GM23248 (cell line): ENCODE results near the gene PRAMEF25. TPM values are rescaled to one million over a fixed set of nuclear protein-coding genes. Genes with fewer than 3 reads are reported as not detected.
"Not testable (repeated sequence)": the region's sequence is repeated elsewhere in the genome, so short reads cannot be mapped to it uniquely, and the experiment has no call there.

Experiments used
- DNase-seq: peaks from one replicate; pipeline ENCODE4 v3.0.0-alpha.2; 2015
- H2AFZ ChIP-seq: fragments of 200-600 bp; sonication (generic); 2 replicates; pipeline ENCODE4 v1.6.1; 2016; ENCODE audit warnings: antibody characterized with exemption
- H3F3A ChIP-seq: fragments of 200-600 bp; sonication (generic); 2 replicates; pipeline ENCODE4 v1.6.1; 2016; ENCODE audit warnings: mild to moderate bottlenecking, antibody characterized with exemption, mixed run types; ENCODE audit not compliant: insufficient read depth
- H3K27ac ChIP-seq: fragments of 200-600 bp; sonication (generic); 2 replicates; pipeline ENCODE4 v1.5.1; 2016; ENCODE audit warnings: mild to moderate bottlenecking
- H3K27me3 ChIP-seq: fragments of 200-600 bp; sonication (generic); replicated peaks from 2 replicates; pipeline ENCODE4 v1.6.1; 2016; ENCODE audit warnings: mild to moderate bottlenecking; ENCODE audit not compliant: insufficient read depth
- H3K36me3 ChIP-seq: fragments of 200-600 bp; sonication (generic); 2 replicates; pipeline ENCODE4 v1.6.1; 2016; ENCODE audit warnings: low read depth, mild to moderate bottlenecking
- H3K4me1 ChIP-seq: fragments of 200-600 bp; sonication (generic); 2 replicates; pipeline ENCODE4 v1.6.1; 2016; ENCODE audit warnings: mild to moderate bottlenecking; ENCODE audit not compliant: insufficient read depth
- H3K4me2 ChIP-seq: fragments of 200-600 bp; sonication (generic); one replicate; pipeline ENCODE4 v1.6.1; 2016; ENCODE audit warnings: mild to moderate bottlenecking; ENCODE audit not compliant: unreplicated experiment
- H3K4me3 ChIP-seq: fragments of 200-600 bp; sonication (generic); 2 replicates; pipeline ENCODE4 v1.5.1; 2016; ENCODE audit warnings: mild to moderate bottlenecking
- H3K79me2 ChIP-seq: fragments of 200-600 bp; sonication (generic); 2 replicates; pipeline ENCODE4 v1.6.1; 2016; ENCODE audit warnings: mild to moderate bottlenecking; ENCODE audit not compliant: insufficient read depth
- H3K9ac ChIP-seq: fragments of 200-600 bp; sonication (generic); 2 replicates; pipeline ENCODE4 v1.6.1; 2016; ENCODE audit warnings: mild to moderate bottlenecking
- H3K9me2 ChIP-seq: fragments of 200-600 bp; sonication (generic); 2 replicates; pipeline ENCODE4 v1.6.1; 2016; ENCODE audit warnings: mixed run types, mild to moderate bottlenecking, moderate library complexity; ENCODE audit not compliant: insufficient read depth
- H3K9me3 ChIP-seq: fragments of 200-600 bp; sonication (generic); one replicate; pipeline ENCODE4 v1.6.1; 2017; ENCODE audit warnings: low read depth
- H4K20me1 ChIP-seq: fragments of 200-600 bp; sonication (generic); 2 replicates; pipeline ENCODE4 v1.6.0; 2016; ENCODE audit not compliant: insufficient read depth
- WGBS, 2 experiments: methylation state at CpG; one replicate each; pipeline ENCODE4 v1.1.6; 2015 to 2017; ENCODE audit warnings: low lambda C conversion rate in 2 of 2, low coverage in 1 of 2; ENCODE audit errors: missing lambda C conversion rate in 2 of 2; 5-methylcytosine and 5-hydroxymethylcytosine counted together
- in situ Hi-C: fragments of 300-500 bp; cut with MboI; formaldehyde crosslinking; loops from 2 replicates; pipeline ENCODE4 v1.15.0; 2020
- polyA plus RNA-seq: library from polyadenylated mRNA; unstranded; fragments of >200 nt; fragmentation: Nextera tagmentation; extraction: Ambion mirVana; gene quantifications from 2 replicates; pipeline ENCODE4 v1.2.1, GENCODE V29; 2016
- total RNA-seq: library from RNA; depleted of rRNA; stranded (reverse); fragments of >200 nt; shearing (Covaris generic); gene quantifications from 2 replicates; pipeline ENCODE4 v1.2.3, GENCODE V29; 2014; rRNA removed

Gene PRAMEF25
- total RNA-seq (not detected in 2 replicates), polyA plus RNA-seq (not detected in 2 replicates)

- H3K4me3 ChIP-seq, H3F3A ChIP-seq, H3K27me3 ChIP-seq, DNase-seq, H3K9me2 ChIP-seq, H3K4me1 ChIP-seq, H3K9ac ChIP-seq, H2AFZ ChIP-seq, H3K27ac ChIP-seq, H3K9me3 ChIP-seq, H3K36me3 ChIP-seq, H3K79me2 ChIP-seq, in situ Hi-C loops, H4K20me1 ChIP-seq, H3K4me2 ChIP-seq: not testable (repeated sequence)
- WGBS, 2 experiments, result no CpG with 5 or more reads among the region's 4 CpGs
These were observed at the start of gene PRAMEF25 for GRCh38 chr1:13070474-13070873. Gene PRAMEF25, plus strand, starts transcription at chr1:13070774. Its CDS starts 2,920 bp downstream, at chr1:13073694.

GRCh38 chr1:13056475-13056874 lies 14.1 kb upstream of the PRAMEF25 start, which contains the start of gene PRAMEF27:
Gene PRAMEF27, minus strand, starts transcription at chr1:13056575. Its CDS starts 2,916 bp downstream, at chr1:13053659.
- 17 to 23% methylated on average over 3 of the region's 3 CpGs for WGBS, 2 experiments
- H3K9me3 ChIP-seq, H3K9ac ChIP-seq, in situ Hi-C loops, H3K36me3 ChIP-seq, H3F3A ChIP-seq, H4K20me1 ChIP-seq, DNase-seq, H3K4me3 ChIP-seq, H3K9me2 ChIP-seq, H3K4me1 ChIP-seq, H3K27me3 ChIP-seq, H3K4me2 ChIP-seq, H3K79me2 ChIP-seq, H3K27ac ChIP-seq, H2AFZ ChIP-seq: not testable (repeated sequence)

- H3K36me3 ChIP-seq, H3F3A ChIP-seq, H3K27ac ChIP-seq, H3K9me3 ChIP-seq, H3K9ac ChIP-seq, H3K27me3 ChIP-seq, H4K20me1 ChIP-seq, H3K79me2 ChIP-seq, in situ Hi-C loops, H2AFZ ChIP-seq, H3K4me1 ChIP-seq, H3K4me3 ChIP-seq, DNase-seq, H3K4me2 ChIP-seq, H3K9me2 ChIP-seq: not testable (repeated sequence)
- 46 to 48% methylated on average over 6 of the region's 6 CpGs for WGBS, 2 experiments
These were observed 46.2 kb downstream of the PRAMEF25 start, which contains the start of gene HNRNPCL2 for GRCh38 chr1:13116754-13117153. Gene HNRNPCL2, minus strand, starts transcription at chr1:13116854. Its CDS starts 454 bp downstream, at chr1:13116400.

Other genes with a start within 250 kb of the PRAMEF25 start
- gene PRAMEF11, start 239.4 kb upstream of the PRAMEF25 start, total RNA-seq, result not detected in 2 replicates
- not detected in 2 replicates for gene PRAMEF11, start 239.4 kb upstream of the PRAMEF25 start, polyA plus RNA-seq
- not detected in 2 replicates for gene HNRNPCL1, start 222.1 kb upstream of the PRAMEF25 start, total RNA-seq
- not detected in 2 replicates for gene HNRNPCL1, start 222.1 kb upstream of the PRAMEF25 start, polyA plus RNA-seq
- not detected in 2 replicates for gene PRAMEF2, start 213.7 kb upstream of the PRAMEF25 start, total RNA-seq
- gene PRAMEF2, start 213.7 kb upstream of the PRAMEF25 start, polyA plus RNA-seq, result not detected in 2 replicates
- not detected in 2 replicates for gene PRAMEF4, start 184.6 kb upstream of the PRAMEF25 start, total RNA-seq
- not detected in 2 replicates for gene PRAMEF4, start 184.6 kb upstream of the PRAMEF25 start, polyA plus RNA-seq
- gene PRAMEF10, start 172.5 kb upstream of the PRAMEF25 start, total RNA-seq, result not detected in 2 replicates
- not detected in 2 replicates for gene PRAMEF10, start 172.5 kb upstream of the PRAMEF25 start, polyA plus RNA-seq
- not detected in 2 replicates for gene PRAMEF7, start 154.2 kb upstream of the PRAMEF25 start, total RNA-seq
- not detected in 2 replicates for gene PRAMEF7, start 154.2 kb upstream of the PRAMEF25 start, polyA plus RNA-seq
- not detected in 2 replicates for gene PRAMEF6, start 123.2 kb upstream of the PRAMEF25 start, total RNA-seq
- gene PRAMEF6, start 123.2 kb upstream of the PRAMEF25 start, polyA plus RNA-seq, result not detected in 2 replicates
- gene PRAMEF27, start 14.2 kb upstream of the PRAMEF25 start, total RNA-seq, result not detected in 2 replicates
- not detected in 2 replicates for gene PRAMEF27, start 14.2 kb upstream of the PRAMEF25 start, polyA plus RNA-seq
- gene HNRNPCL3, start 10.0 kb upstream of the PRAMEF25 start, total RNA-seq, result not detected in 2 replicates
- not detected in 2 replicates for gene HNRNPCL3, start 10.0 kb upstream of the PRAMEF25 start, polyA plus RNA-seq
- not detected in 2 replicates for gene HNRNPCL2, start 46.1 kb downstream of the PRAMEF25 start, total RNA-seq
- not detected in 2 replicates for gene HNRNPCL2, start 46.1 kb downstream of the PRAMEF25 start, polyA plus RNA-seq
- gene PRAMEF26, start 85.2 kb downstream of the PRAMEF25 start, total RNA-seq, result not detected in 2 replicates
- gene PRAMEF26, start 85.2 kb downstream of the PRAMEF25 start, polyA plus RNA-seq, result not detected in 2 replicates
- gene HNRNPCL4, start 94.9 kb downstream of the PRAMEF25 start, total RNA-seq, result not detected in 2 replicates
- not detected in 2 replicates for gene HNRNPCL4, start 94.9 kb downstream of the PRAMEF25 start, polyA plus RNA-seq
- not detected in 2 replicates for gene PRAMEF9, start 101.1 kb downstream of the PRAMEF25 start, total RNA-seq
- gene PRAMEF9, start 101.1 kb downstream of the PRAMEF25 start, polyA plus RNA-seq, result not detected in 2 replicates
- gene PRAMEF13, start 130.6 kb downstream of the PRAMEF25 start, total RNA-seq, result not detected in 2 replicates
- gene PRAMEF13, start 130.6 kb downstream of the PRAMEF25 start, polyA plus RNA-seq, result not detected in 2 replicates
- gene PRAMEF18, start 155.4 kb downstream of the PRAMEF25 start, total RNA-seq, result not detected in 2 replicates
- not detected in 2 replicates for gene PRAMEF18, start 155.4 kb downstream of the PRAMEF25 start, polyA plus RNA-seq
- gene PRAMEF5, start 183.4 kb downstream of the PRAMEF25 start, total RNA-seq, result not detected in 2 replicates
- not detected in 2 replicates for gene PRAMEF5, start 183.4 kb downstream of the PRAMEF25 start, polyA plus RNA-seq
- not detected in 2 replicates for gene PRAMEF8, start 214.4 kb downstream of the PRAMEF25 start, total RNA-seq
- gene PRAMEF8, start 214.4 kb downstream of the PRAMEF25 start, polyA plus RNA-seq, result not detected in 2 replicates
- not detected in 2 replicates for gene PRAMEF33, start 232.8 kb downstream of the PRAMEF25 start, total RNA-seq
- not detected in 2 replicates for gene PRAMEF33, start 232.8 kb downstream of the PRAMEF25 start, polyA plus RNA-seq
- not detected in 2 replicates for gene PRAMEF15, start 244.8 kb downstream of the PRAMEF25 start, total RNA-seq
- gene PRAMEF15, start 244.8 kb downstream of the PRAMEF25 start, polyA plus RNA-seq, result not detected in 2 replicates